CD4-positive, alpha-beta T cell treated with Interferon gamma for 1 hour (primary cell): ENCODE data around the gene CCND3.

Experiments used
- DNase-seq: peaks from one replicate; pipeline ENCODE4 v3.0.0-alpha.2; 2020

CCND3 gene

DNA sequence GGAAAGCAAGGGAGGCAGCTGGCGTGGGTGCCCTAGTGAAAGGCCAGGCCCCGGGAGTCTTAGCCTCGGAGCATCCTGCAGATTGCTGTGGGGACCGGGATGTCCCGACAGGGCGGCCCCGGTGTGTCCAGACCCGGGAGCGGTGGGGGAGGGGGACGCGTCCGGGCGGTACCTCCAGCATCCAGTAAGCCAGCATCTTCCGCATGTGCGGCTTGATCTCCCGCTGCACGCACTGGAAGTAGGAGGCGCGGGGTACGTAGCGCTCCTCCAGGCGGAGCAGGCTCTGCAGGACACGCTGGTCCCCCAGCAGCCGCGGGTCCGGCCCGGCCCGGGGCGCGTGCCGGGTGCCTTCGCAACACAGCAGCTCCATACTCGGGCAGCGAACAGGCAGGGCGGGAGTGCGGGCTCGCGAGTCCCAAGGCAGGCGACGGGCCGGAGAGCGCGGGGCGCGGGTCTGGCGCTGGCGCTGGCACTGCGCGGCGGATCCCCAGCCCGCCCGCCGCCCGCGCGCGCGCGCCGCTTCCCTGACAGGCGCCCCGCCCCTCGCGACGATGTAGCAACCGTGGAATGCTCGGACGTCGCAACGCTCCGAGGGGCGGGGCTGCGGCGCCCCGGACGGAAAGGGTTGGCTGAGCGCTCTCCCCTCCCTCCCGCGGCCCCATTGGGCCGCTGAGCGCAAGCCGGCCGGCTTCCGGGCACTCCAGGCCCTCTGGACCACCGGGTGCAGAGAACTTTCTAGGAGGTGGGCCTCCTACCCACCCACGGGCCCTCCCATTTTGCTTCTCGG is at the start of gene CCND3:
CCND3 (minus strand) TSS at position 529 of the 787 bp plus-strand sequence; CDS start at position 370, 159 bp downstream.
- peak; percentile 80 for DNase-seq

DNA sequence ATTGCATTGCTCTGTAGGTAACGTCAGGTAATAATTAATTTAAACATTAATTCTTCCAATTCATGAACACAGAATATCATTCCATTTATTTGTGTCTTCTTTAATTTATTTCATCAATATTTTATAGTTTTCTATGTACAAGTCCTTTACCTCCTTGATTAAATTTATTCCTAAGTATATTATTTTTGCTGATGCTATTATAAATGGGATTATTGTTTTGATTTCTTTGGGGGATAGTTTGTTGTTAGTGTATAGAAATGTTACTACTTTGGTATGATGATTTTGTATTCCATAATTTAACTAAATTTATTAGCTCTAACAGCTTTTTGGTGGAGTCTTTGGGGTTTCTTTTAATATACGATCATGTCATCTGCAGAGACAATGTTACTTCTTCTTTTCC is 44.7 kb upstream of the CCND3 start:
- no peak for DNase-seq

DNA sequence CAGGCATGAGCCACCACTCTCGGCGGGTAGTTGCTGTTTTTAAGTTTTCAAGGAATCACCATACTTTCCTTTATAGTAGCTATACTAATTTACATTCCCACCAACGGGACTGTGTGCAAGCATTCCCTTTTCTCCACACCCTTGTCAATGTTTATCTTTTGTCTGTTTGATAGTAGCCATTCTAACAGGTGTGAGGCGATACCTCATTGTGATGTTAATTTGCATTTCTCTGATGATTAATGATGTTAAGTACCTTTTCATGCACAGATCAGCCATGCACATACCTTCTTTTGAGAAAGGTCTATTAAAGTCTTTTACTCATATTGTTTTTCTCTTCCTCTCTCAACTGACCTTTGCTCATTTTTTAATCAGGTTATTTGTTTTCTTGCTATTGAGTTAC is 43.0 kb upstream of the CCND3 start:
- DNase-seq, result no peak

DNA sequence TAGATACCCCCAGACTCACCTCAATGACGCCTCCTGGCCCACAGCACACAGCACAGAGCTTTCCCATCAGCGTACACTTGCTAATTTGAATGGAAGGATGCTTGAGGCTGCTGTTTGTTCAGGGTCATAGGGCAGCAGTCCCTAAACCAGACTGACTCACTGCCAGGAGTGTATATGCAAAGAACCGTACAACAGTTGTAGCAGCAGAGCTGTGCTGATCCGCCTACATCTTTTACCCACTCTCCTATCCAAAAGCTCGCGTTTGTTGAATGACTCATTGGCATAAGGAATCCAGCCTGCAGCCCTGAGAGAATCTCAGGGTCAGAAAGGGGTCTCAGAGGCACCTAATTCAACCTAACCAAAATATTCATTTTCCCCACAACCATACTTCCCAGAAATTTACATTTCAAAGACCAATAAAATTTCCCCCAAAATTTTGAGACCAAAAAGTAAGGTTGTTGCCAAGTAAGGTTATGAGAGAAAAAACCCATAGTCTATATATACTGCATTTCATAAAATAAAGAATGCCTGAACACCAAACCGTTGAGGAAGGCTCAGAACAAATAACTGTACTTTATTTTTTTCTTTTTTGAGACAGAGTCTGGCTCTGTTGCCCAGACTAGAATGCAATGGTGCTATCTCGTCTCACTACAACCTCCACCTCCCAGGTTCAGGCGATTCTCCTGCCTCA is 35.3 kb upstream of the CCND3 start:
- no peak for DNase-seq

DNA sequence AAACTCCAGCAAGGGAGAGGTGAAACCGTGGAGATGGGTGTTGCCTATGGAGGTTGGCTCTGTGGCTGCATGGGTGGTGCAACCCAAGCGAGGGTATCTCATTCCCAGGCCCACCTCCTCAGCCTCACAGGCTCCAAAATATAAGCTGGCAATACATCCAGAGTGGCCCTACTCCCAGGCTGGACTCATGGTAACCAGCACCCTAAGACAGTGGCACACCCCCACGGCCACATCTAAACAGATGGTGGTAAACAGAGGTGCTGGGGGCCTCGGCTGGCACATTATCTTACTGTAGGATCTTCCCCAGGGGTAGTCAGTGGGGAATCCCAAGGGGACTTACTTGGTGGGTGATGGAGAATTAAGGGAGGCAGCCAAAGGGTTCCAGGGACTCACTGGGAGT is 33.7 kb upstream of the CCND3 start:
- no peak for DNase-seq

DNA sequence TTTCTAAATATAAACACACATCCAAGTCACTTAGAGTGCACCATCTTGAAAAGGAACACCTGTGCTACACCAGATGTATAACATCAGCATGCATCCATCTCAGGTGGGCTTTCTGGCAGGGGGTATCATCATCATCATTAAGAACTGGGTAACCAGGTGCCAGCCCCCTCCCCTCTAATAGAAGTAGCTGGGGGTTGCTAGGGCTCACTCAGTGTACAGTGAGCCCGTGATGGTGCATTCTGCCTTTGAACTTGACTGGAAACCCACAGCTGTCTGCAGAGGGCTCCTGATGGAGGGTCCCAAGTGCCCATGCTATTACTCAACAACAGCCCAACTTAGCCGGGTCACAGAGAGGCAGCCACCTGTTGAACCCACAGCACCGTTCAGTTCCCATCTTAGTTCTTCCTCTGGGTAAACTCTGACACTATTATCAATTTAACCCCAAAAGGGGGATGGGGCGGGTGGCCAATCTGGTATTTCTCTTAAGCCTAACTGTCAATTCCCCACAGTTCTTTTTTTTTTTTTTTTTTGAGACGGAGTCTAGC is 32.7 kb upstream of the CCND3 start:
- no peak for DNase-seq

DNA sequence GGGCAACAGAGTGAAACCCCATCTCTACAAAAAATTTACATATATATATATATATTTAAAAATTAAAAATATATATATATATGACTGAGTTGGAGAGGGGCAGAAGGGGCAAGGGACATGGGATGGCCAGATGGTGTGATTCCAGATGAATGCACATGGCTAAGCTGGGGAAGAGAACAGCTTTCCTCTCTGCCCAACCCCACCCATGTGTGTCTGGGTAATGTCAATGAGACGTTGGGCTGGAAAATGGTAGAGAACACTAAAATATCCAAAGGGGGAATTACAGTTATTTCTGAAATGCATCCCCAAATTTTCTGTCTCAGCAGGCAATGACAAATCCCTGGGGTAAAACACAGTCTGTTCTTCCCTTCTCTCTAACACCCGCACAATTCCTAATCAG is 31.2 kb upstream of the CCND3 start:
- no peak for DNase-seq

DNA sequence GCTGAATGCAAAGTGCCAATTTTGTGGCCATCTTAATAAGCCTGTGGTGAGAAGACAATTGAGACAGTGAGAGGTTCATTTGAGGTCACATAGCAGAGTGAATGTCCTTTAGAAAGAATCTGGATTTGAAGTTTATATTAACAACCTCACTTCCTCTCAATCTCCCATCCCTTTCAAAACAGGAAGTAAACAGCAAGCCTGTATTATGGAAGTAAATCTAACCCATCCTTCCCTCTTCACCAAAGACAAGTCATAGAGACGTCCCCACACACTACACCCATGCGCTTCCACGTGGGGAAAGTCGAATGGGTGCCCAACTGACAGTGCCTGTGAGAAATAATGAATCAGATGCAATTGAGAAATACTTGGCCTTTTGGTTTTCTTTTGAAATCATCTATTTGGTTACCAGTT is 28.8 kb upstream of the CCND3 start:
- peak; percentile 65 for DNase-seq

DNA sequence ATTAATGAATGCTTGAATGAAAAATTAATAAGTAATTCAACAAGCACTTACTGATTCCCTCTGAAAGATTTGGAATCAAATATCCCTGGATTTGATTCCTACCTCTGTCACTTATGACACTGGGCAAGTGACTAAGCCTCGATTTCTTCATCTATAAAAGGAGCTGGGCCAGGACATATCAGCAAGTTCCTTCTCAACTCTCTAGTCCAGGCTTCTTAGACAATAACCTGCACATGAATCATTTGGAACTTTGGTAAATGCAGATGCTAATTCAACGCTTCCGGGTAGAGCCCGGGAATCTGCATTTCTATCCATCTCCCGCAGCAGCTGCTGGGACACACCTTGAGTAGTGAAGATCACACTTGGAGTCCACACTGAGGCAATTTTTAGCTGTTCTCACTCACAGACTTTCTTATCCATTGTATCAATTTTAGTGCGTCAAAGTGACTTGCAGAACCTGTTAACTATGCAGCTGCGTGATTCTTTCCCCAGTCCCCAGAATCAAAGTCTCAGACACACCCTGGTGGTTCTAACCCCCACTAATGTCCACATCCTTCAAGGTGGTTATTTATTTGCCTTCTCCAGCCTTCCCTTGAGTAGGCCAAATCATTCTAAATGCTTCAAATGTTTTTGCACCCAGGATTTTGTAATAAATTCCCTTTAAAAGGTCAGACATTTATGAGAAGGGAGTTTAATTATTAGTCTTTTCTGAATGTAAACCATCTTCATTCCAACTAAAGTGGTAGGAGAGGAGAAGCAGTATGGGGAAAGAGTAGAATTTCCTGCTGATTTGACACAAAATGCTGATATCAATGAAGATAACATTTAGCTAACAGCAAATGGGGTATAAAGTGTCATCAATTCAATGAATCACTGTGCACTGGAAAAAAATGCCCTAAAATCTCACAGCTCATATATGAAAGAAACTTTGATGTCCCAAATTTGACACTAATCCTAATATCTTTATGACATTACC is 26.0 kb upstream of the CCND3 start:
- no peak for DNase-seq

DNA sequence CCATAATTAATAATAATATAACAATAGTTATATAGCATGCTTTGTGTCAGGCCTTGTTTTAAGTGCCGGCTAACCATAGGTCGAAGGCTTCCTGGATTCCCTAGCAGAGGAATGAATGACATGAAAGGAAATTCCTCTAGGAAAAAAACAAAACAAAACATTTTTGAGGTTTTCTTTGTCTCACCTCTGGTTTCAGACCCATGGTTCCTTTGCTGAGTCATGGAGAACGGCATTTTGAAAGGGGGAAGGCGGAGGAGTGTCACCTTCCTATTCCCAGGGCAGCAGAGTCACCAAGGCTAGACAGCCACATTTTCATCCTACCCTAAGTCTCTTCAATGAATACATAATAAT is 25.3 kb upstream of the CCND3 start:
- no peak for DNase-seq

DNA sequence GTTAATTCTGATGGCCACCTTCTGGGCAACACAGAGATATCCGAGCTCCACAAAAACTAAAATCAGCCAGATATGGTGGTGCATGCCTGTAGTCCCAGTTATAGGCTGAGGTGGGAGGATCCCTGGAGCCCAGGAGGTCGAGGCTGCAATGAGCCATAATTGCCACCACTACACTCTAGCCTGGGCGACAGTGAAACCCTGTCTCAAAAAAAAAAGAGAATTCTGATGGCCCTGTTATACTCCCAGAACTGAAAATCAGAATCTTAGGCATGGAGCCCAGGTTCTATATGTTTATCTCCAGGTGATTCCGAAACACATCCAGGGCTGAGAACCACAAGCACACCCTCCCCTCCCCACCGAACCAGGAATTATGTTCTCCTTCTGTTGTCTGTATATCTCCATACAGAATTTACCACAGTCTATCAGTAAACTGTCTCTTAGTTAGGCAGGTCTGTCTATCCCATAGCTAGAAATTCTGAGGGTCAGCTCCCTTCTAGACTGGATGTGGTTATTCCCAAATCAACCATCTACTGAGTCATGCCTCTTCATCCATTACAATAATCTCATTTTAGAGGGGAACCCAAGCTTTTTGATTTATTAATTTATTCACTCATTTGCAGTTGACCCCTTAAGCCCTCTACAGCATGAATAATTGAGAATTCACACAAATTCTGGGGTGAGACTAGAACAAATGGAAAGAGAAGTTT is 24.8 kb upstream of the CCND3 start:
- no peak for DNase-seq

DNA sequence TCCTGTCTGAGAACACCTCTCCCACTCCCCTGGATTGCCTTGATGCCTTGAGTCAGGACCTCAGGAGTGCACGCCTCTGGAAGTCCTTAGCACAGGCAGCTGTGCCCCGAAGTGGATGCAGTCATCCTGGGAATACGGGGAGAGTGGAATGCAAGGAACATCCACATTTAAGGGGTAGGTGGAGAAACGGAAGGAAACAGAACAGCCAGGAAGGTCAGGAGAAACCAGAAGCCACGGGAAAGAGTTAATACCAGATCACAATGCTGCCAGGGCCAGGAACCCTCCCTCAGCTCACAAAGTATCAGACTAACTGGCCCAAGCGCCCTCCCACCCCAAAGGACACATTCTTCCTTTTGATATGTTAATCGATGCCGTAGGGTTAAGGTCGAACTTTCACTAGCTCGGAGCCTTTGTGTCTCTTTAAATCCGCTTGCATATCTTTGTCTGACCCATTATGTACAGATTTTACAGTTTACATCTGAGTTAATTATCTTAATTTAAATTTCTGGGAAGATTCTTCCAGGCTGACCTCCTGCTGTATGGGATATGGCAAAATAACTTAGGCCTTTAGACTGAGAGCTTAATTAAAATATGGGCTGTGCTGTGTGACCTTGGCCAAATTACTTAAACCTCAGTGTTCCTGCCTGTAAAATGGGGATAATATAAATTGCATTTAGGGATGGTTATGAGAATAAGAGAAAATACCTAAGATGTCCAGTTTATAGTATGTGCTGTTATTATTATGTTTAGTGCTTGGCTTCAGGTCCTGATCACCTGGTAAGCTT is 24.0 kb upstream of the CCND3 start:
- no peak for DNase-seq

DNA sequence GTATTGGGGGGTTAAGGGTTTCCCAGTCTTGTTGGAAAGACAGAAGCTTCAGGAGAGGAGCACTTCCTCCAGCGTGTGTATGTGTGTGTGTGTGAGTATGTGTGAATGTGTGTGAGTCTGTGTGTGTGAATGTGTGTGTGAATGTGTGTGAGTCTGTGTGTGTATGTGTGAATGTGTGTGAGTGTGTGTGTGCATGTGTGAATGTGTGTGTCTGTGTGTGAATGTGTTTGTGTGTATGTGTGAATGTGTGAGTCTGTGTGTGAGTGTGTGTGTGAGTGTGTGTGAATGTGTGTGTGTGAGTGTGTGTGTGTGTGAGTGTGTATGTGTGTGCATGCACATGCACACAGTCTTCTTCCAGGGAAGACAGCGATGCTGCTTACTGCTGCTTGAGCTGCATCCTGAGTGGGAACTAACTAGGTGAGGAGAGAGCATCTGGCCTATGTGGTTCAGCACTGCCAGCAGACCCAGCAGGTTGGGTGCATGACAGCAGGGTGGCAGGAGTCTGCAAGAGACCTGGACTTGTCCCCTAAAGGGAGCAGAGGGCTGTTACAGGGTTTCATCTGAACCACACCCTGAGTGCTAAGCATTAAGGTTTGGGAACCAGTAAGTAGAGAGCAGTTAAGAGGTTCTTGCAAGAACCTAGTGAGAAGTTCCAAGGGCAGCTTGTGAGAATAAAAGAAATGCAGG is 22.7 kb upstream of the CCND3 start:
- no peak for DNase-seq

DNA sequence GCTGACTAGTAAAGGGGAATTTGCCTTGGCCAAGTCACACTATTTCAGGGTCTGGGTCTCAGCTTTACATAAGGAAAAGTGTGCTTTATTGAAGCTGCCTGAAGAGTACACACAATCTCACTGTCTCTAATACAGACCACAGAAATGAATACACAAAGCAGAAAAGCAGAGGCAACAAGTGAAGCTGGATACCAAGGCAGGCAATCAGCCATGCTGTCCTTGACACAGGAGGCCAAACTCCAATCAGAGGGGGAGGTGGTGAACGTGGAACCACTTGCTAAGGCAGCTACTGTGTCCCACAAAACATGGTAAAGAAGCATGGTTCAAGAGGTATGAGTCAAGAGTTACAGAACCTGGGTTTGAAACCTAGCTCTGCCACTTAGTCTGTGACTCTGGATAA is 21.8 kb upstream of the CCND3 start:
- DNase-seq, result no peak

DNA sequence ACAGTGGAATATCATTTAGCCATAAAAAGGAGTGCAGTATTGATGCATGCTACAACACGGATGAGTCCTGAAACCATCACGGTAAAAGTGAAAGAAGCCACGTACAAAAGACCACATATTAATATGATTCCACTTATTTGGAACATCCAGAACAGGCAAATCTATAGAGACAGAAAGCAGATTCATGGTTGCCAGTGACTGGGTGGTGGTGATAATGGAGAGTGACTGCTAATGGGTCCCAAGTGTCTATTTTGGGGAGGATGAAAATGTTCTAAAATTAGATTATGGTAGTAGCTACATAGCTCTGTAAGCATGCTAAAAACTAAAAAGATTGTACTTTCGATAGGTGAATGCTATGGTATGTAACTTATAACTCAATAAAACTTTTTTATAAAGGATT is 18.4 kb upstream of the CCND3 start:
- DNase-seq, result no peak

DNA sequence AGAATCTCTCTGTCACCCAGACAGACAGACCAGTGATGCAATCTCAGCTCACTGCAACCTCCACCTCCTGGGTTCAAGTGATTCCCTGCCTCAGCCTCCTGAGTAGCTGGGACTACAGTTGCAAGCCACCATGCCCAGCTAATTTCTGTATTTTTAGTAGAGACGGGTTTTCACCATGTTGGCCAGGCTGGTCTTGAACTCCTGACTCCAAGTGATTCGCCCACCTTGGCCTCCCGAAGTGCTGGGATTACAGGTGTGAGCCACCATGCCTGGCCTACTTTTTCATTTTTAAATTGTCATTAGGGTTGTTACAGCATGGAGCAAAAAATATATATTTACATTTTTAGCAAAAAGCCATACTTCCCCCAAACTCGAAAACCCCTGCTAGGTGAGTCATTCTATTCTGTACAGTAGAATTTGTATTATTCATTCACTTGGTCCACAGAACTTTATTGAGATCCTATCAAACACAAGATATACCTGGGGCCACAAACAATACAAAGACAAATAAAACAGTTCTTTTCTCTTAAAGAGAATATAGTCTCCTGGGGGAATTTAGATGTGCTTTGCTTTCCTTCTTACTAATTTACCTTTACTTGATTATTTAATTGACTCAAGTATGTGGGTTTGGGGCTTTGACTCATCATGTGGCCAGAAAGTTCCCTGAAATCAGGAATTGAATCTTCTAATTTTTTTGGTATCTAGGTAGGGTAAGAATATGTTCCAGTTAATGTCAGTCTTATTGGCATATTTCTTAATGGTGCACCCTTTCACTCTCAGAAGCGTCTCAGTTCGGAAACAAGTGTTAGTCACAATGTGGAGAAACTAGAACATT is 16.6 kb upstream of the CCND3 start:
- DNase-seq, result no peak

DNA sequence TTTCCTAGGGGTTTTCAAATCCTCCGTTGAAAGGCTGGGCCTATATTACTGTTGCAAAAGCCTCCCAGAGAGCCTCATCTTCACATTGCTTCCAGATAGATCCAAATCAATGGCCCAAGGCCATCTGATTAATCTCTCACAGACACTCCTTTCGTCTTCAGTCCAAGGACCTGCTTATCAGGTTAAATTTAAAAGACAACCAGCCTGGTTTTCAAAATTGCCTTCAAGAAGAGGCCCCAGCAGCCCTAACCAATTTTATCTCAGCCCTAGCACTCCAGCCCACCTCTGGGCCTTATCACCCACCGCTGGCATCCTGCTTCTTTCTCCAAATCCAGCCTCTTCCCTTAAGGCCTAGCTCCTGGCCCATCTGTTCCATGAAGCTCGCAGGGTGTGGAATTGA is 15.5 kb upstream of the CCND3 start:
- no peak for DNase-seq

DNA sequence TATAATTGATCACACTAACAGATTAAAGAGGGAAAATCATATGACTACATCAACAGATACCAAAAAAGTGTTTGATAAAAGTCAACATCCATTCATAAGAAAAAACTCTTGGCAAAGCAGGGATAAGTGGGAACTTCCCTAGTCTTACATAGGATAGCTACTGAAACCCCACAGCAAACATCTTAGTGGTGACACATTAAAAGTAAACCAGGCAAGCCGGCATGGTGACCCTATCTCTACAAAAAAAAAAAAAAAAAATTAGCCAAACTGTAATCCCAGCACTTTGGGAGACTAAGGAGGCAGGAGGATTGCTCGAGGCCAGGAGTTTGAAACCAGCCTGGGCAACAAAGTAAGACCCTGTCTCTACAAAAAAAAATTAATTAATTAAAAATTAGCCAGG is 13.8 kb upstream of the CCND3 start:
- no peak for DNase-seq

DNA sequence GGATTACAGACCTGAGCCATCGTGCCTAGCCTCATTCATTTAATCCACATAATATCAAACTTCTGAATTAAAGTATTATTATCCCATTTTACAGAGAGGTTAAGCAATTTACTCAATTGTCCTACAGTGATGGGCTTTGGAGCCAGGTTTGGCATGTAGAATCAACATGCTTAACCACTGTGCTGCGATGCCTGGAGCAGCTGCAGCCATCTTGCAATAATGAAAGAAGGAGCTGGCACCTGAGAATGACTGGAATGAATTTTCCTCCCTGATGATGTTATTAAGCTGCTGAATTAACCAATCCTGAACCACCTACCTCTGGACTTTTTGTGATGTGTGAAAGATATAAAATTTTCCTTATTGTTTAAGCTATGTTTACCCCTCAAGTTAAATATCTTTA is 13.1 kb upstream of the CCND3 start:
- DNase-seq, result no peak

DNA sequence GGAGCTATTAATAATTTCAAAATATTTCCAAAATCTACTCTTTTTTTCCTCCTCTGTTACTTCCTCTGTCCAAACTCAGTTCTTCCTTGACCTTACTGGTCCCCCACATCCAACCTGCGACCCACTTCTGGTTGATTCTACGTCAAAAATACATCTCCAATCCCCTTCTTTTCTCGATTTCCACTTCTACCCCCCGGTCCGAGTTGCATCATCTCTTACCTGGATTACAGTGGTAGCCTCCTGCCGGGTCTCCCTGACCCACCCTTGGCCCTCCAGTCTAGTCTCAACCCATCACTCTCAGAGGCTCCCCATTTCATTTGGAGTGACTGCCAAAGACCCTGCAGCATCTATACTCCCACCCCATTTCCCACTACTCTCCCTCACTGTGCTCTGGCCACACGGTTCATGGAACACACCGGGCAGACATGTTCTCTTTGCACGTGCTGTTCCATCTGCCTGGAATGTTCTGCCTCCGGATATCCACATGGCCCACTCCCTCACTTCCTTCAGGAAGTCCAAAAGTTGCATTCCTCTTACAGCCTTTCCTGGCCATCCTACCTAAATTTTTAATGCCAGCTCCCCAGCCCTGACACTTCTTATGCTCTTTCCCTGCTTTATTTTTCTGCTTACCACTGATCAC is 6.1 kb upstream of the CCND3 start:
- DNase-seq, result no peak
